GM12878 (cell line): ENCODE measurements around the gene UBE3D. TPM values are rescaled to one million over a fixed set of nuclear protein-coding genes. Genes with fewer than 3 reads are reported as not detected.

Source experiments
- ATAC-seq: fragments of 200-7000 bp; cut with Tn5 transposase; 3 replicates; pipeline ENCODE4 v1.9.1; 2020; ENCODE audit warnings: mild to moderate bottlenecking, moderate library complexity
- BruUV-seq: library from RNA; stranded (reverse); fragments of 400-500 nt; replicated peaks from 2 replicates; lab custom pipeline; 2021; lab: Mats Ljungman, UMichigan
- CTCF ChIA-PET: fragments of 300-600 bp; sonication (Branson Sonifier 250); formaldehyde crosslinking; extraction: SDS; loops from one replicate; lab custom pipeline; 2021; ENCODE audit warnings: inconsistent platforms; lab: Yijun Ruan, JAX
- POLR2A ChIA-PET: fragments of 350-600 bp; formaldehyde crosslinking; extraction: SDS; loops from one replicate; lab custom pipeline; 2021; ENCODE audit warnings: inconsistent platforms; lab: Charles Lee
- RAD21 ChIA-PET: fragments of 300-600 bp; sonication (Branson Sonifier 250); formaldehyde crosslinking; loops from one replicate; lab custom pipeline; 2023; ENCODE audit warnings: antibody characterized with exemption; ENCODE audit not compliant: unreplicated experiment; lab: Charles Lee
- SMC1A ChIA-PET: fragments of 300-600 bp; sonication (Branson Sonifier 250); formaldehyde crosslinking; loops from one replicate; lab custom pipeline; 2023; ENCODE audit not compliant: unreplicated experiment, uncharacterized antibody; lab: Charles Lee
- DNase-seq: peaks from one replicate; pipeline ENCODE4 v3.0.0-alpha.2; 2011; ENCODE audit warnings: low read depth, low spot score
- FAIRE-seq: peaks from 3 replicates; lab custom pipeline; 2011; peaks lifted over from hg19 to GRCh38; lab: Jason Lieb, UNC
- H2AFZ ChIP-seq: 2 replicates; pipeline ENCODE4 v1.6.0; 2011; ENCODE audit warnings: low read depth, low read length, control low read depth; ENCODE audit not compliant: control insufficient read depth
- H3K27ac ChIP-seq: 2 replicates; pipeline ENCODE4 v1.5.1; 2011; ENCODE audit warnings: control low read depth; ENCODE audit not compliant: control insufficient read depth, insufficient read depth
- H3K27me3 ChIP-seq, 2 experiments: replicated peaks in 1 of 2; 2 replicates each; pipeline versions ENCODE4 v1.6.0 to v1.6.1; 2011; ENCODE audit warnings: low read length in 1 of 2; ENCODE audit not compliant: control insufficient read depth in 2 of 2, insufficient read depth in 2 of 2
- H3K36me3 ChIP-seq, 2 experiments: 2 replicates each; pipeline ENCODE4 v1.5.1; 2011; ENCODE audit warnings: low read length in 1 of 2; ENCODE audit not compliant: control insufficient read depth in 2 of 2, insufficient read depth in 2 of 2
- H3K4me1 ChIP-seq: 2 replicates; pipeline ENCODE4 v1.6.1; 2011; ENCODE audit warnings: mild to moderate bottlenecking, low read length, moderate library complexity, mixed read lengths; ENCODE audit not compliant: control insufficient read depth, insufficient read depth
- H3K4me2 ChIP-seq: 2 replicates; pipeline ENCODE4 v1.6.0; 2011; ENCODE audit warnings: control low read depth; ENCODE audit not compliant: control insufficient read depth, insufficient read depth
- H3K4me3 ChIP-seq: fragments of 200-600 bp; sonication (generic); 2 replicates; pipeline ENCODE4 v1.5.1; 2016
- H3K79me2 ChIP-seq: 2 replicates; pipeline ENCODE4 v1.6.0; 2011; ENCODE audit warnings: low read length; ENCODE audit not compliant: control insufficient read depth, insufficient read depth
- H3K9ac ChIP-seq: 2 replicates; pipeline ENCODE4 v1.8.0; 2011; ENCODE audit warnings: low read length, control low read depth, mixed read lengths; ENCODE audit not compliant: control insufficient read depth, insufficient read depth
- H3K9me3 ChIP-seq: replicated peaks from 3 replicates; pipeline ENCODE4 v1.5.1; 2011; ENCODE audit warnings: mild to moderate bottlenecking, low read length; ENCODE audit not compliant: control insufficient read depth, insufficient read depth
- H4K20me1 ChIP-seq: 2 replicates; pipeline ENCODE4 v1.6.0; 2011; ENCODE audit not compliant: control insufficient read depth, insufficient read depth
- RELA ChIP-seq: fragments of 450-650 bp; IDR thresholded peaks from 2 replicates; pipeline ENCODE4 v1.8.0; 2014; ENCODE audit warnings: borderline replicate concordance; ENCODE audit not compliant: partially characterized antibody
- WGBS: methylation state at CpG from one replicate; pipeline ENCODE4 v1.1.6; 2016; ENCODE audit warnings: low lambda C conversion rate; ENCODE audit not compliant: insufficient replicate concordance, insufficient coverage; ENCODE audit errors: missing lambda C conversion rate; 5-methylcytosine and 5-hydroxymethylcytosine counted together
- in situ Hi-C: fragments of 300-500 bp; cut with MboI; formaldehyde crosslinking; loops from 9 replicates; pipeline ENCODE4 v1.14.3; 2018; ENCODE audit warnings: mixed read lengths
- intact Hi-C: fragments of 100-400 bp; cut with micrococcal nuclease; formaldehyde crosslinking; loops from one replicate; pipeline ENCODE4 v1.14.2; 2022; ENCODE audit not compliant: unreplicated experiment
- polyA plus RNA-seq, 11 experiments: library from polyadenylated mRNA; depleted of rRNA in 4 of 11; unstranded in 6 of 11; stranded (reverse) in 5 of 11; fragments of >200 nt; fragmentation: Nextera tagmentation in 4 of 11; fragmentation: Illumina TruSeq in 1 of 11; extraction: Ambion mirVana in 4 of 11; extraction: Trizol in 1 of 11; gene quantifications; 1 replicate in 1 of 11; 2 replicates in 10 of 11; pipeline versions ENCODE4 v1.2.1 to v1.2.3, GENCODE V29; 2011 to 2016; ENCODE audit warnings: inconsistent platforms in 2 of 11, missing spikeins in 2 of 11, low read depth in 1 of 11
- total RNA-seq, 4 experiments: library from RNA; depleted of rRNA in 3 of 4; stranded (reverse); fragments of >200 nt in 3 of 4; fragmentation: Illumina TruSeq in 1 of 4; extraction: Trizol in 1 of 4; gene quantifications; 2 replicates each; pipeline versions ENCODE4 v1.2.1 to v1.2.3, GENCODE V29; 2013 to 2021
- TF ChIP-seq, protein P1 (sequence below): fragments of 450-650 bp; IDR thresholded peaks from 2 replicates; pipeline ENCODE4 v1.6.1; 2017; ENCODE audit warnings: mild to moderate bottlenecking, moderate library complexity

The UBE3D gene
- total and polyA plus RNA-seq, 10 of the 15 experiments (the other 5 are each of a cell fraction or from before 2014, with no cell fraction given): 4.3 to 9.0 (median 7.5) TPM

GRCh38 chr6:82968708-82969107 lies 96.9 kb downstream of the UBE3D start:
- ATAC-seq: no peak
- TF ChIP-seq RELA: no peak
- TF ChIP-seq, protein P1, sequence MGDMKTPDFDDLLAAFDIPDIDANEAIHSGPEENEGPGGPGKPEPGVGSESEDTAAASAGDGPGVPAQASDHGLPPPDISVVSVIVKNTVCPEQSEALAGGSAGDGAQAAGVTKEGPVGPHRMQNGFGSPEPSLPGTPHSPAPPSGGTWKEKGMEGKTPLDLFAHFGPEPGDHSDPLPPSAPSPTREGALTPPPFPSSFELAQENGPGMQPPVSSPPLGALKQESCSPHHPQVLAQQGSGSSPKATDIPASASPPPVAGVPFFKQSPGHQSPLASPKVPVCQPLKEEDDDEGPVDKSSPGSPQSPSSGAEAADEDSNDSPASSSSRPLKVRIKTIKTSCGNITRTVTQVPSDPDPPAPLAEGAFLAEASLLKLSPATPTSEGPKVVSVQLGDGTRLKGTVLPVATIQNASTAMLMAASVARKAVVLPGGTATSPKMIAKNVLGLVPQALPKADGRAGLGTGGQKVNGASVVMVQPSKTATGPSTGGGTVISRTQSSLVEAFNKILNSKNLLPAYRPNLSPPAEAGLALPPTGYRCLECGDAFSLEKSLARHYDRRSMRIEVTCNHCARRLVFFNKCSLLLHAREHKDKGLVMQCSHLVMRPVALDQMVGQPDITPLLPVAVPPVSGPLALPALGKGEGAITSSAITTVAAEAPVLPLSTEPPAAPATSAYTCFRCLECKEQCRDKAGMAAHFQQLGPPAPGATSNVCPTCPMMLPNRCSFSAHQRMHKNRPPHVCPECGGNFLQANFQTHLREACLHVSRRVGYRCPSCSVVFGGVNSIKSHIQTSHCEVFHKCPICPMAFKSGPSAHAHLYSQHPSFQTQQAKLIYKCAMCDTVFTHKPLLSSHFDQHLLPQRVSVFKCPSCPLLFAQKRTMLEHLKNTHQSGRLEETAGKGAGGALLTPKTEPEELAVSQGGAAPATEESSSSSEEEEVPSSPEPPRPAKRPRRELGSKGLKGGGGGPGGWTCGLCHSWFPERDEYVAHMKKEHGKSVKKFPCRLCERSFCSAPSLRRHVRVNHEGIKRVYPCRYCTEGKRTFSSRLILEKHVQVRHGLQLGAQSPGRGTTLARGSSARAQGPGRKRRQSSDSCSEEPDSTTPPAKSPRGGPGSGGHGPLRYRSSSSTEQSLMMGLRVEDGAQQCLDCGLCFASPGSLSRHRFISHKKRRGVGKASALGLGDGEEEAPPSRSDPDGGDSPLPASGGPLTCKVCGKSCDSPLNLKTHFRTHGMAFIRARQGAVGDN: no peak
- H4K20me1 ChIP-seq: no peaks in the 10 kb centered on the region
- no peak overlapping the region for H3K4me3 ChIP-seq
- H3K36me3 ChIP-seq: no peaks in the 10 kb centered on the region
- in situ Hi-C loops (no loop called here), intact Hi-C loops (no loop called here)
- H3K9me3 ChIP-seq: no peaks in the 10 kb centered on the region
- ChIA-PET POLR2A (no interaction called here), RAD21 (no interaction called here), SMC1A (no interaction called here), CTCF (no interaction called here)
- FAIRE-seq: no peak
- DNase-seq: no peak
- 100% methylated on average over 2 of the region's 2 CpGs for WGBS
- no peak overlapping the region for H3K9ac ChIP-seq
- no peaks in the 10 kb centered on the region for H3K4me1 ChIP-seq
- no peaks in the 10 kb centered on the region for H3K27me3 ChIP-seq
- no TSS peak for BruUV-seq
- no peak overlapping the region for H3K27ac ChIP-seq
- H3K79me2 ChIP-seq: no peaks in the 10 kb centered on the region
- no peak overlapping the region for H3K4me2 ChIP-seq
- no peak overlapping the region for H2AFZ ChIP-seq
